ENCODE measurements around the gene IGFL2. TPM values are rescaled to one million over a fixed set of nuclear protein-coding genes. Genes with fewer than 3 reads are reported as not detected.

Gene IGFL2
- total and polyA plus RNA-seq, 9 of the 15 experiments (the other 6 are each of a cell fraction or from before 2014, with no cell fraction given), result 0.42 to 1.7 (median 0.75) TPM; not detected in 2

DNA sequence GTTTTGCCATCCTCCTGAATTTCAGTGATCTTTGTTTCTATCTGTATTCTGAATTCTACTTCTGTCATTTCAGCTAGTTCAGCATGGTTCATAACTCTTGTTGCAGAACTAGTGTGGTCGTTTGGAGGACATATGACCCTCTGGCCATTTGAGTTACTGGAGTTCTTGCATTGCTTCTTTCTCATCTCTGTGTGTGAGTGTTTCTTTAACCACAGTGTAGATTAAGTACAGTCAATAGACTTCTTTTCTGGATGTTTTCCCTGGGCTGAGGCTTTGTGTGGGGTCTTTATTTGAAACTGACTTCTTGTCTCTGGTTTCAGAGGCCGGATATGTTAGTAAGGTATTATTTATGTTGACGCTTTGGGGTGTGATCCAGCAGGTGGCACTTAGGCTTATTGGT is 14.7 kb downstream of the IGFL2 start:
- no peaks in the 10 kb centered on the region for H3K36me3 ChIP-seq (ENCODE audit: control insufficient read depth, insufficient read depth, low read length)
- H3K27me3 ChIP-seq (ENCODE audit: control insufficient read depth in 2 of 2, insufficient read depth in 2 of 2, low read length in 2 of 2), result peaks cover 0 to 15% of the 10 kb centered on the region in 2 experiments; a peak in 3 of 5 replicates
- no peak overlapping the region for H3K27ac ChIP-seq (ENCODE audit: extremely low read depth, low read depth, low read length)
- POLR2A ChIA-PET, result no interaction called here
- no peak overlapping the region for H3K9ac ChIP-seq (ENCODE audit: insufficient read depth in 1 of 2, low read depth in 2 of 2, low read length in 2 of 2)
- CTCF ChIA-PET (ENCODE audit: low intra/inter-chr PET ratio), result no interaction called here
- no TSS peak for BruUV-seq (replicated peaks)
- no peaks in the 10 kb centered on the region for H3K9me1 ChIP-seq (ENCODE audit: control insufficient read depth, insufficient read depth, low read length)
- DNase-seq (ENCODE audit: extremely low read depth in 1 of 4, low spot score in 3 of 4) (no peak), ATAC-seq (no peak), FAIRE-seq (no peak)
- intact Hi-C loops (cut with micrococcal nuclease) (no loop called here), in situ Hi-C loops (cut with MboI) (no loop called here)
- TF ChIP-seq, protein P1, sequence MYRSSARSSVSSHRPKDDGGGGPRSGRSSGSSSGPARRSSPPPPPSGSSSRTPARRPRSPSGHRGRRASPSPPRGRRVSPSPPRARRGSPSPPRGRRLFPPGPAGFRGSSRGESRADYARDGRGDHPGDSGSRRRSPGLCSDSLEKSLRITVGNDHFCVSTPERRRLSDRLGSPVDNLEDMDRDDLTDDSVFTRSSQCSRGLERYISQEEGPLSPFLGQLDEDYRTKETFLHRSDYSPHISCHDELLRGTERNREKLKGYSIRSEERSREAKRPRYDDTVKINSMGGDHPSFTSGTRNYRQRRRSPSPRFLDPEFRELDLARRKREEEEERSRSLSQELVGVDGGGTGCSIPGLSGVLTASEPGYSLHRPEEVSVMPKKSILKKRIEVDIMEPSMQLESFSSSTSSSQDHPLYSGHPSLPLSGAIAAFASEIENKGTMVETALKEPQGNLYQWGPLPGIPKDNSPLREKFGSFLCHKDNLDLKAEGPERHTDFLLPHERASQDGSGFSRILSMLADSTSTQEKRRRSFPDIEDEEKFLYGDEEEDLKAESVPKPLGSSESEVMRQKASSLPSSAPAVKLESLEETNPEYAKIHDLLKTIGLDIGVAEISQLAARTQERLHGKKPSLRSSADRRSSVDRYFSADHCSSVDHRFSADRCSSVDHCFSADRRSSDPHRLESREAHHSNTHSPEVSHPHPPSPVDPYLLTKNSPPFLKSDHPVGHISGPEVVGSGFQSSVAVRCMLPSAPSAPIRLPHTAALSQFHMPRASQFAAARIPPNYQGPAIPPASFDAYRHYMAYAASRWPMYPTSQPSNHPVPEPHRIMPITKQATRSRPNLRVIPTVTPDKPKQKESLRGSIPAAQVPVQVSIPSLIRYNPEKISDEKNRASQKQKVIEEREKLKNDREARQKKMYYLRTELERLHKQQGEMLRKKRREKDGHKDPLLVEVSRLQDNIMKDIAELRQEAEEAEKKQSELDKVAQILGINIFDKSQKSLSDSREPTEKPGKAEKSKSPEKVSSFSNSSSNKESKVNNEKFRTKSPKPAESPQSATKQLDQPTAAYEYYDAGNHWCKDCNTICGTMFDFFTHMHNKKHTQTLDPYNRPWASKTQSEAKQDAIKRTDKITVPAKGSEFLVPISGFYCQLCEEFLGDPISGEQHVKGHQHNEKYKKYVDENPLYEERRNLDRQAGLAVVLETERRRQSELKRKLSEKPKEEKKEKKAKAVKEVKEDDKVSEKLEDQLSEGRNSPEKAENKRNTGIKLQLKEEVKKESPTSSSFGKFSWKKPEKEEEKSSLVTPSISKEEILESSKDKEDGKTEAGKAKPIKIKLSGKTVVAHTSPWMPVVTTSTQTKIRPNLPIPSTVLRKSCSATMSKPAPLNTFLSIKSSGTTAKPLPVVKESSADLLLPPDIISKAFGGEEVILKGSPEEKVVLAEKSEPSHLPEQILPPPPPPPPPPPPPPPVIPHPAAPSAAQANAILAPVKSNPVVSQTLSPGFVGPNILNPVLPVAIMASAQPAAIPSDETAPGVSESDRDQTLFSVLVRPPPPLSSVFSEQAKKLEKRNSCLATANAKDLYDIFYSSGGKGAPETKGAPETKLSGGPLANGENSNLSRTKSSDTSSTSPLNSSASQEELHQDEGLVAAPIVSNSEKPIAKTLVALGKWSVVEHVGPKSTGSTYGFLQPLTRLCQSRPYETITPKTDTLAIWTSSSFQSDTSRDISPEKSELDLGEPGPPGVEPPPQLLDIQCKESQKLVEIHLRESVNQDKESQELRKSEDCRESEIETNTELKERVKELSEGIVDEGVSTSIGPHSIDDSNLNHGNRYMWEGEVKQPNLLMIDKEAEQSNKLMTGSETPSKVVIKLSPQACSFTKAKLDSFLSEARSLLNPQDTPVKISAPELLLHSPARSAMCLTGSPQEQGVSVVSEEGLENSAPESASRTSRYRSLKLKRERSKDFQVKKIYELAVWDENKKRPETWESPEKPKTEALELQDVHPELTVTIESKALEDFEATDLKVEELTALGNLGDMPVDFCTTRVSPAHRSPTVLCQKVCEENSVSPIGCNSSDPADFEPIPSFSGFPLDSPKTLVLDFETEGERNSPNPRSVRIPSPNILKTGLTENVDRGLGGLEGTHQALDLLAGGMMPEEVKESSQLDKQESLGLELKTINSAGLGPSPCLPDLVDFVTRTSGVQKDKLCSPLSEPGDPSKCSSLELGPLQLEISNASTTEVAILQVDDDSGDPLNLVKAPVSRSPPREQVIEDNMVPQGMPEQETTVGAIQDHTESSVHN (IDR thresholded peaks at IDR 0.05; ENCODE audit: borderline replicate concordance in 1 of 2, low read depth in 1 of 2), result no peak
- TF ChIP-seq, protein P2, sequence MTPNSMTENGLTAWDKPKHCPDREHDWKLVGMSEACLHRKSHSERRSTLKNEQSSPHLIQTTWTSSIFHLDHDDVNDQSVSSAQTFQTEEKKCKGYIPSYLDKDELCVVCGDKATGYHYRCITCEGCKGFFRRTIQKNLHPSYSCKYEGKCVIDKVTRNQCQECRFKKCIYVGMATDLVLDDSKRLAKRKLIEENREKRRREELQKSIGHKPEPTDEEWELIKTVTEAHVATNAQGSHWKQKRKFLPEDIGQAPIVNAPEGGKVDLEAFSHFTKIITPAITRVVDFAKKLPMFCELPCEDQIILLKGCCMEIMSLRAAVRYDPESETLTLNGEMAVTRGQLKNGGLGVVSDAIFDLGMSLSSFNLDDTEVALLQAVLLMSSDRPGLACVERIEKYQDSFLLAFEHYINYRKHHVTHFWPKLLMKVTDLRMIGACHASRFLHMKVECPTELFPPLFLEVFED (CRISPR knock-in tag; conservative IDR thresholded peaks at IDR 0.05), result no peak
- no peak for TF ChIP-seq KDM1A (IDR thresholded peaks at IDR 0.05)
- TF ChIP-seq CXXC5 (CRISPR knock-in tag; IDR thresholded peaks at IDR 0.05), result no peak
- H3K4me2 ChIP-seq (ENCODE audit: insufficient read depth, low read length), result no peak overlapping the region
- H2AFZ ChIP-seq (ENCODE audit: low read depth, low read length), result no peak overlapping the region
- H3K4me3 ChIP-seq, result no peak overlapping the region
- no peaks in the 10 kb centered on the region for H4K20me1 ChIP-seq (replicated peaks; ENCODE audit: control insufficient read depth, insufficient read depth, low read length)
- H3K9me3 ChIP-seq (replicated peaks; ENCODE audit: control insufficient read depth, insufficient read depth, low read depth, low read length), result no peaks in the 10 kb centered on the region
- no peaks in the 10 kb centered on the region; a peak in 2 of 5 replicates for H3K4me1 ChIP-seq (replicated peaks in 1 of 2; ENCODE audit: control insufficient read depth in 2 of 2, insufficient read depth in 2 of 2, low read length in 2 of 2)
- WGBS (ENCODE audit: insufficient coverage, low coverage, missing lambda C conversion rate), result 8% methylated on average over 3 of the region's 3 CpGs
- no peaks in the 10 kb centered on the region for H3K79me2 ChIP-seq (ENCODE audit: control insufficient read depth, insufficient read depth, low read length)

All from K562 (cell line).